Glomerular visceral epithelial cell (primary cell): ENCODE data around the gene ZNF213.
A peak's percentile ranks its signal among the peaks of the same experiment; 100 is the strongest.

Experiments used
- DNase-seq: peaks from one replicate; pipeline ENCODE4 v3.0.0-alpha.2; 2016; ENCODE audit errors: extremely low spot score

The ZNF213 gene

DNA sequence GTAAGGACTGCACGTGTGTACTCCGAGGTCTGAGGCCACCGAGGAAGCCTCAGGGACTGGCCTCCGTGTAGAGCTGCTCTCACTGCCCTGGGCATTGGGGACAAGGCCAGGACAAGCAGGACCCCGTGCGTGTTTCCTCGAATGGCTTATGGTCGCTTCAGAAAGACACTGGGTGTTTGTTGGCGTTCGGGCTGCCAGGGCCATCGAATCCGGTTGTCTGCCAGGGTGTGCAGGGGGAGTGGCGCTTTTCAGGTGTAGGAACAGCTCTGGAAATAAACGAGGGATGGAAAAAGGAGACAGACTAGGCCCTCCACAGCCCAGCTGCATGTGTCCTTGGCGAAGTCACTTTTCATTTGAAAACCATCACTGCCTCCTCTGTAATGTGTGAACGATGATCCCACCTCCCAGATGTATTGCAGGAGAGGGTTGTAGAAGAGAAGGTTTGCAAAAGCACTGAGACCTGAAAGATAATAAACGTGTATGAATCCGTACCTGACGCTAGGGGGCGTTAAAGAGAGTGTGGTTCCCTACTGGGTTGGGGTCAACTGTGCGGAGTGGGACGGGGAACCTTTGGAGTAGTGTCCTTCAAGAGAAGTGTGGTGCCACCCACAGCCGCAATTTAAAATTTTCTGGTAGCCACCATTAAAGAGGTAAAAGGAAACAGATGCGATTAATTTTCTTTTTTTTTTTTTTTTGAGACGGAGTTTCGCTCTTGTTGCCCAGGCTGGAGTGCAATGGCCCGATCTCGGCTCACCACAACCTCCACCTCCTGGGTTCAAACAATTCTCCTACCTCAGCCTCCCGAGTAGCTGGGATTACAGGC is 33.6 kb upstream of the ZNF213 start:
- DNase-seq: no peak

- DNase-seq: no peak
Observed at GRCh38 chr16:3101841-3102470, 32.9 kb upstream of the ZNF213 start.

- DNase-seq: peak; percentile 93
Observed at GRCh38 chr16:3106205-3106928, 28.5 kb upstream of the ZNF213 start.

- peak; percentile 72 for DNase-seq
Observed at GRCh38 chr16:3112058-3112880, 22.6 kb upstream of the ZNF213 start, which contains the start of gene ZNF205. Gene ZNF205, plus strand, starts transcription at chr16:3112586. Its CDS starts 845 bp downstream, at chr16:3113431.

- no peak for DNase-seq
Observed at GRCh38 chr16:3112881-3113574, 21.8 kb upstream of the ZNF213 start.

- DNase-seq: peak; percentile 61
Observed at GRCh38 chr16:3113765-3114479, 20.9 kb upstream of the ZNF213 start.

- DNase-seq: no peak
Observed at GRCh38 chr16:3115003-3115402, 19.8 kb upstream of the ZNF213 start.

GRCh38 chr16:3115561-3115960 is 19.3 kb upstream of the ZNF213 start:
- no peak for DNase-seq

- no peak for DNase-seq
Observed at GRCh38 chr16:3118204-3118790, 16.5 kb upstream of the ZNF213 start.

GRCh38 chr16:3118846-3119245 is 16.0 kb upstream of the ZNF213 start:
- DNase-seq: no peak

DNA sequence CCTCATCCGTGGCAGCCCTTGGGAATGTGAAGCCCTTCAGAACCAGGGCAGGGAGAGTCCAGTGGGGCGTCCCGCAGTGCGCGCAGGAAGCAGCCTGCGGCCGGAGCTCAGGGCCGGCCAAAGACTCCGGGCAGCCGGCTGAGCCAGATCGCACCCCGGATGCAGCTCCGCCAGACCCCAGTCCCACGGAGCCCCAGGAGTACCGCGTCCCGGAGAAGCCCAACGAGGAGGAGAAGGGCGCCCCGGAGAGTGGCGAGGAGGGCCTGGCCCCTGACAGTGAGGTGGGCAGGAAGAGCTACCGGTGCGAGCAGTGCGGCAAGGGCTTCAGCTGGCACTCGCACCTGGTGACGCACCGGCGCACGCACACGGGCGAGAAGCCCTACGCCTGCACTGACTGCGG is 15.5 kb upstream of the ZNF213 start:
- DNase-seq: no peak

GRCh38 chr16:3119701-3120408 is 15.0 kb upstream of the ZNF213 start:
- no peak for DNase-seq

- no peak for DNase-seq
Observed at GRCh38 chr16:3120435-3120834, 14.4 kb upstream of the ZNF213 start.

DNA sequence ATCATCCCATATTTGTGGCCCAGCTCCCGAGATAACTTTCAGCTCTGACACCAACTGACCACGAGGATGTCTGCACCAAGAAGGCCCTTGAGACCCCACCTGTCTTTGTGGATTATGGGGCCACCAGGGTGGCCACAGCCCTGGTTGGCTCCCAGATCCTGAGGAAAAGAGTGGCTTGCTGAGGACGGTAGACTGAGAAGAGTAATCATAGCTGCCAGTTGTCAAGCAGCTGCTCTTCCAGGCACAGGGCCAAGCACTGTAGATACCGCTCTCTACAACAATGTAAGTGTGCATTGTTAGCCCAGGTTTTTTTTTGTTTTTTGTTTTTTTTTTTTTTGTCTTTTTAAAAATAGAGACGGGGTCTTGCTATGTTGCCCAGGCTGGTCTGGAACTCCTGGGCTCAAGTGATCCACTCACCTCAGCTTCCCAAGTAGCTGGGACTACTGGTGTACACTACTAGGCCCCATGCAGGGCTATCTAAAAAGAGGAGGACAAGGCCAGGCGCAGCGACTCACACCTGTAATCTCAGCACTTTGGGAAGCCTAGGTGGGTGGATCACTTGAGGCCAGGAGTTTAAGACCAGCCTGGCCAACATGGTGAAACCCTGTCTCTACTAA is 12.9 kb upstream of the ZNF213 start:
- no peak for DNase-seq

DNA sequence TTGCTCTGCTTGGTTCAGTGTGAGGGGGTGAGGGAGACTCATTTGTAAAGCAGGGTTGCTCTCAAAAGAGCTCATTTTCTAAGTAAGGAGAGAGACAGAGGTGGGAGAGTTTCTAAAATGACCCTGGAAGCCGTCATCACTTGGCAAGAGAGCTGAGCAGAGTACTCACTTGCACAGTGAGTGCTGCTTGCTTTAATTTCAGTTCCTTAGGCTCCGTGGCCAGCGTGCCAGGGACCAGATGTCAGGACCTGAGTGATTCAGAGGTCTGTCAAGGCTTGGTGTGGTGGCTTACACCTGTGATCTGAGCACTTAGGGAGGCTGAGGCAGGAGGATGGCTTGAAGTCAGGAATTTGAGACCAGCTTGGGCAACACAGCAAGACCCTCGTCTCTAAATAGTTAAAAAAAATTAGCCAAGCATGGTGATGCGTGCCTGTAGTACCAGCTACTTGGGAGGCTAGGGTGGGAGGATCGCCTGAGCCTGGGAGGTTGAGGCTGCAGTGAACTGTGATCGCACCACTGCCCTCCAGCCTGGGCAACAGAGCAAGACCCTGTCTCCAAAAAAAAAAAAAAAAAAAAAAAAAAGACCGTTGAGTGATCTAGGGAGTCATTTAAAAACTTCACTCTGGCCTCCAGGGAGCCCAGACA is 11.8 kb upstream of the ZNF213 start:
- DNase-seq: no peak

DNA sequence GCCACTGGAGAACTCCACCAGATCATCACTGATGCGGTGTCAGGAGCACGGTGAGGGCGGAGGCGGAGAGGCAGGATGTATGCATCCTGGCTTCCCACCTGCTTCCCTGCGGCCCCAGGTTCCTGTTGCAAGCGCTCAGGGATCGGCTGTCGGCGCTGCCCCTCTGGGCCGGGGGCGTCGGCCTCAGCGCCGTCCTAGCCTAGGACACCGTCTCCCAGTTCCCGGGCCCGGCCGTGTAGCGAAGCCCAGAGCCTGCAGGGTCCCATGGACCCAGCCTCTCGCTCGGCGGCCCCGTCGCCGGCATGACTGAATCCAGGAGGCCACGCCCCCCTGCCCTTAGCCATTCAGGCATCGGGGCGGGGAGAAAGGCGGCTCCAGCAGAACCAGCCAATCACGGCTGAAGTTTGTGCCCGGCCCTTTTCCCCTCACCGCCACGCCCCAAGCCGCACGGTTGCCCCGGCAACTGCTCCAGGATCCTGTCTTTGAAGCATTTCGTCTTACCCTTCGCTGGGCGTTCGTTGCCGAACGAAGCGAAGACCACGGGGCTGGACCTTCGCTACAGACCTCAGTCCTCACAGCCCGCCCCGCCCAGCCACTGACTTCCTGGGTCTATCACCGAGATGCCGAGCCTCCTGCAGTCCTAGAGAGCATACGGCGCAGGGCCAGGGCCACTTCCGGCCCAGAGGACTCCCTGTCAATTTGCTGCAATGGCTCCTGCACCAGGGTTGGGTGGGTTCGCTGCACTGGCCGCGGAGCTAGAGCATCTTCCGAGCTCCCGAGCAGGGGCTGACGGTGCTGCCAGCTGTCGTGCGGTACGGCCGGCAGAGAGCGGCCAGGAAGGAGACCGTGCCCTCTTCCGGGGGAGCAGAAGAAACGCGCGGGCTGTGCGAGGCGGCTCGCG is 10.6 kb upstream of the ZNF213 start:
- DNase-seq: peak; percentile 93

DNA sequence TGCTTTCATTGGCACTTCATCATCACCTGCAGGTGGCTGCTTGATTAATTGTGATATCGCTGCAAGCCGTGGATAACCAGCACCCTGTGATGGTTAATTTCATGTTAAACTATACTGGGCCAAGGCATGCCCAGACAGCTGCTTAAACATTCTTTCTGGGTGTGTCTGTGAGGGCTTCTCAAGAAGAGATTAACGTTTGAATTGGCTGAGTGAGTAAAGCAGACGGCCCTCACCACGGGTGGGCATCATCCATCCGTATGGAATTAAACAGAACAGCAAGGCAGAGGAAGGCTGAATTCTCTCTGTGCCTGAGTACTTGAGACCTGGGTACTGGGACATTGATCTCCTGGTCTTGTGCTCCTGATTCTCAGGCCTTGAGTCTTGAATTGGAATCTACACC is 7.1 kb upstream of the ZNF213 start:
- no peak for DNase-seq
